CD4-positive, alpha-beta T cell (primary cell): ENCODE measurements around the gene FBXL17. TPM values are rescaled to one million over a fixed set of nuclear protein-coding genes. Genes with fewer than 3 reads are reported as not detected.

Experiments
- ATAC-seq: fragments of 200-7000 bp; cut with Tn5 transposase; one replicate; pipeline ENCODE4 v1.10.0; 2022; ENCODE audit warnings: mild to moderate bottlenecking; ENCODE audit not compliant: poor library complexity
- CTCF ChIA-PET: fragments of 350-600 bp; sonication (Branson Sonifier 250); formaldehyde crosslinking; loops from one replicate; lab custom pipeline; 2021; ENCODE audit warnings: antibody characterized with exemption, inconsistent platforms; lab: Charles Lee
- POLR2A ChIA-PET: fragments of 350-600 bp; sonication (Branson Sonifier 250); formaldehyde crosslinking; loops from one replicate; lab custom pipeline; 2021; ENCODE audit warnings: antibody characterized with exemption, inconsistent platforms; lab: Charles Lee
- DNase-seq, 14 experiments: peaks; one replicate each; pipeline ENCODE4 v3.0.0-alpha.2; 2013 to 2020; ENCODE audit warnings: mixed read lengths in 2 of 14
- H3K27ac ChIP-seq, 2 donors: one replicate each; pipeline versions ENCODE4 v1.5.1 to v1.7.0; 2013; ENCODE audit warnings: low read length in 2 of 2, low read depth in 1 of 2, mild to moderate bottlenecking in 1 of 2
- H3K27me3 ChIP-seq, 2 experiments: 1 replicate in 1 of 2; 2 replicates in 1 of 2; pipeline versions ENCODE4 v1.6.1 to v1.7.0; 2013; ENCODE audit warnings: low read length in 2 of 2, control low read depth in 1 of 2, mild to moderate bottlenecking in 1 of 2, moderate library complexity in 1 of 2; ENCODE audit not compliant: insufficient read depth in 2 of 2, control insufficient read depth in 1 of 2
- H3K36me3 ChIP-seq: one replicate; pipeline ENCODE4 v1.6.1; 2013; ENCODE audit warnings: low read length, control low read depth; ENCODE audit not compliant: insufficient read depth
- H3K4me1 ChIP-seq: one replicate; pipeline ENCODE4 v1.6.1; 2013; ENCODE audit warnings: low read length, control low read depth; ENCODE audit not compliant: insufficient read depth
- H3K4me3 ChIP-seq: one replicate; pipeline ENCODE4 v1.5.1; 2013; ENCODE audit warnings: mild to moderate bottlenecking, low read length, moderate library complexity
- H3K9me3 ChIP-seq, 2 experiments: 1 replicate in 1 of 2; 2 replicates in 1 of 2; pipeline versions ENCODE4 v1.6.1 to v1.7.0; 2013; ENCODE audit warnings: low read length in 2 of 2, mild to moderate bottlenecking in 2 of 2, control low read depth in 1 of 2, moderate library complexity in 1 of 2; ENCODE audit not compliant: control insufficient read depth in 1 of 2, insufficient read depth in 1 of 2
- H3K27ac Mint-ChIP-seq: one replicate; pipeline ENCODE4 v1.8.0; 2020; ENCODE audit warnings: mixed read lengths
- H3K27me3 Mint-ChIP-seq: one replicate; pipeline ENCODE4 v1.8.0; 2021; ENCODE audit warnings: mixed read lengths
- H3K36me3 Mint-ChIP-seq: one replicate; pipeline ENCODE4 v1.8.0; 2021; ENCODE audit warnings: low read depth, mixed read lengths
- H3K4me1 Mint-ChIP-seq: one replicate; pipeline ENCODE4 v1.8.0; 2021; ENCODE audit warnings: low read depth, mixed read lengths
- H3K4me3 Mint-ChIP-seq: one replicate; pipeline ENCODE4 v1.8.0; 2020; ENCODE audit warnings: mild to moderate bottlenecking, mixed read lengths
- H3K9me3 Mint-ChIP-seq: one replicate; pipeline ENCODE4 v1.8.0; 2020; ENCODE audit warnings: mixed read lengths
- intact Hi-C, 2 experiments: fragments of 100-400 bp; cut with DNase I in 1 of 2; cut with micrococcal nuclease in 1 of 2; formaldehyde crosslinking; loops; one replicate each; pipeline versions ENCODE4 v1.15.1 to v1.9.0; 2023 to 2025; cut with DNase I, micrococcal nuclease
- total RNA-seq, 174 experiments: library from RNA in 2 of 174; stranded (reverse) in 2 of 174; gene quantifications; one replicate each; pipeline ENCODE4 v1.2.3 and lab custom pipeline; 2021 to 2026
- TF ChIP-seq, protein P1 (sequence below): fragments of 200-600 bp; IDR thresholded peaks from one replicate; pipeline ENCODE4 v1.8.0; 2022; ENCODE audit warnings: antibody characterized with exemption, mild to moderate bottlenecking

Gene FBXL17
- total RNA-seq, 2 experiments from 2014 or later: 17.9 to 21.1 TPM

DNA sequence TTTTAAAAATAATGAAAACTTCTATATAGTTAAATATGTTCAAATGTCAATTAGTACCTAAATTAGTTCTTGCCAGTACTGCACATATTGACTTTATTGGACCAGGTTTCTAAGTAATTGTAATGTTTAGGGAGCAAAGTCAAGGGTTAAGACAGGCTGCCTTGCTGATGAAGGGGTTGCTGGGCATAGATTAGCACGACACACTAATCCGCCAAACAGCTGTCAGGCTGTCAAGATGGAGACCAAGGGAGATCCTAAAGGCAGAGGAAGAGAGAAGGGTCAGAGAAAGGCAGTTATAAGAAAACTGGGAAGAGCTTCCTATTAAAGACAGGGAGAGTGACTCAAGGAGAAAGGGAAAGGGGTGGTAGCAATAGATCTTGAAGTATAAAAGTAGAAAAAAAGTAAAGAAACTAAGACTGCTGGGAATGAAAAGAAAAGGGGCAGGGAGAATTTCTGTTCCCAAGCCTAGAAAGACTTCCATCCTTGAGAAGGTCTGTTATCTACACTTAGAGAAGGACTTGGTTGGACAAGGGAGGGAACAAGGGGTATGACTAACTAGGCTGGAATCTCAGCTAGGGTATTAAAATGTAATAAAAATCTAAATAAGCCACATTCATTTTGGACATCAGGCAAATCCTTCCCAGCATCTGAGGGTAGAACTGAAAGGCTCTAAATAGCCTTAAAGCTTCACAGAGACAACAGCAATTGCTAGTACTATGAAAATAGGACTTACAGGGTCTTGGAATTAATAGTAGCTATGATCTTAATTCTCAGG lies 188.7 kb downstream of the FBXL17 start:
- no peak overlapping the region for H3K27ac Mint-ChIP-seq
- no peaks in the 10 kb centered on the region for H3K36me3 ChIP-seq

DNA sequence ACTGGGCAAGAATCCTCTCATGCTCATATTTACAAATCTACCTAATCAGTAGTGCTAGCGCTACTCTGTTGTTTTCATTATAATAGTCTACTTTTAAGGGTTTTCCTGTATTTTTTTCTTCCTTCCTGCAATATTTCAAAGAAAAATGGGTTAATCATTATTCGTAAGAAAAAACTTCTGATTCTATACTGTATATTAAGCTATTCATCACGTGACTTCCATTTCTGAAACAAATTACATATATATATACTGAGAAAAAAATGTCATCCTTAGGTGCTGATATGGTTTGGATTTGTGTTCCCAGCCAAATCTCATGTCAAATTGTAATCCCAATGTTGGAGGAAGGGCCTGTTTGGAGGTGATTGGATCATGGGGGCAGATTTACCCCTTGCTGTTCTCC lies 197.0 kb downstream of the FBXL17 start:
- DNase-seq (no peak), ATAC-seq (no peak)
- TF ChIP-seq, protein P1, sequence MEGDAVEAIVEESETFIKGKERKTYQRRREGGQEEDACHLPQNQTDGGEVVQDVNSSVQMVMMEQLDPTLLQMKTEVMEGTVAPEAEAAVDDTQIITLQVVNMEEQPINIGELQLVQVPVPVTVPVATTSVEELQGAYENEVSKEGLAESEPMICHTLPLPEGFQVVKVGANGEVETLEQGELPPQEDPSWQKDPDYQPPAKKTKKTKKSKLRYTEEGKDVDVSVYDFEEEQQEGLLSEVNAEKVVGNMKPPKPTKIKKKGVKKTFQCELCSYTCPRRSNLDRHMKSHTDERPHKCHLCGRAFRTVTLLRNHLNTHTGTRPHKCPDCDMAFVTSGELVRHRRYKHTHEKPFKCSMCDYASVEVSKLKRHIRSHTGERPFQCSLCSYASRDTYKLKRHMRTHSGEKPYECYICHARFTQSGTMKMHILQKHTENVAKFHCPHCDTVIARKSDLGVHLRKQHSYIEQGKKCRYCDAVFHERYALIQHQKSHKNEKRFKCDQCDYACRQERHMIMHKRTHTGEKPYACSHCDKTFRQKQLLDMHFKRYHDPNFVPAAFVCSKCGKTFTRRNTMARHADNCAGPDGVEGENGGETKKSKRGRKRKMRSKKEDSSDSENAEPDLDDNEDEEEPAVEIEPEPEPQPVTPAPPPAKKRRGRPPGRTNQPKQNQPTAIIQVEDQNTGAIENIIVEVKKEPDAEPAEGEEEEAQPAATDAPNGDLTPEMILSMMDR: no peak
- H3K36me3 Mint-ChIP-seq: peaks cover 44% of the 10 kb centered on the region
- Histone ChIP-seq H3K27me3 (no peaks in the 10 kb centered on the region), H3K36me3 (peaks cover 8% of the 10 kb centered on the region), H3K4me3 (no peak overlapping the region), H3K9me3 (no peaks in the 10 kb centered on the region), H3K4me1 (no peaks in the 10 kb centered on the region), H3K27ac (no peak overlapping the region)
- ChIA-PET POLR2A (no interaction called here), CTCF (no interaction called here)
- intact Hi-C loops: no loop called here
- H3K9me3 Mint-ChIP-seq: no peaks in the 10 kb centered on the region
- H3K27me3 Mint-ChIP-seq: no peaks in the 10 kb centered on the region
- no peak overlapping the region for H3K4me3 Mint-ChIP-seq
- H3K27ac Mint-ChIP-seq: no peak overlapping the region
- no peaks in the 10 kb centered on the region for H3K4me1 Mint-ChIP-seq

More for the DNA sequence above, 188.7 kb downstream of the FBXL17 start:
- ChIA-PET POLR2A (no interaction called here), CTCF (no interaction called here)
- intact Hi-C loops: no loop called here
- Mint-ChIP-seq H3K36me3 (peaks cover 12% of the 10 kb centered on the region), H3K9me3 (no peaks in the 10 kb centered on the region), H3K27me3 (no peaks in the 10 kb centered on the region), H3K4me1 (no peaks in the 10 kb centered on the region), H3K4me3 (no peak overlapping the region)
- TF ChIP-seq, protein P1: no peak
- Histone ChIP-seq H3K4me1 (no peaks in the 10 kb centered on the region), H3K9me3 (no peaks in the 10 kb centered on the region), H3K4me3 (no peak overlapping the region), H3K27me3 (no peaks in the 10 kb centered on the region), H3K27ac (no peak overlapping the region)
- ATAC-seq (no peak), DNase-seq (no peak)

DNA sequence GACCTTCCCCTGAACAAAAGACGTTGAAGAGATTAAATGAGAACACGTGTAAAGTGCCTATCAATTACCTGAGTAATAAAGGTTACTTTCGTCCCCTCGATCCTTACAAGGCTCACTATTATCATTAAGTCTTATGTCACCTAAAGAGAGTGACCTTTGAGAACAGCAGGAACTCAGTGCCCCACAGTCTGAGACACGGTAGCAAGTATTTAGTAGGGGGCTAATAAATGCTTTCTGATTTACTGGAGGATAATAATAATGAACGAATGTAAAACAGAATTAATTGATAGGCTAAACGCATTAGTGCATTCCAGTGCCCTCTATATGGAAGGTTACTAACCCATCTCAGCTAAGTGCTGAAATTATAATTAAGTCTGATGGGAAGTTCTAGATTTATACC lies 199.9 kb downstream of the FBXL17 start:
- no peaks in the 10 kb centered on the region for H3K4me1 ChIP-seq
- no peak overlapping the region for H3K27ac ChIP-seq
- intact Hi-C loops: no loop called here
- Mint-ChIP-seq H3K4me3 (no peak overlapping the region), H3K36me3 (peaks cover 38% of the 10 kb centered on the region), H3K27me3 (no peaks in the 10 kb centered on the region), H3K27ac (no peak overlapping the region), H3K9me3 (no peaks in the 10 kb centered on the region), H3K4me1 (no peaks in the 10 kb centered on the region)
- TF ChIP-seq, protein P1: no peak
- no peak for DNase-seq
- peaks cover 8% of the 10 kb centered on the region for H3K36me3 ChIP-seq
- no peak overlapping the region for H3K4me3 ChIP-seq
- H3K27me3 ChIP-seq: no peaks in the 10 kb centered on the region
- no peaks in the 10 kb centered on the region for H3K9me3 ChIP-seq
- no peak for ATAC-seq
- ChIA-PET POLR2A (no interaction called here), CTCF (no interaction called here)
